Epithelial cell of proximal tubule (primary cell): ENCODE results near the gene CEP97. TPM values are rescaled to one million over a fixed set of nuclear protein-coding genes. Genes with fewer than 3 reads are reported as not detected.
A peak's percentile ranks its signal among the peaks of the same experiment; 100 is the strongest.

ENCODE experiments used
- DNase-seq: peaks from one replicate; pipeline ENCODE4 v3.0.0-alpha.2; 2011; ENCODE audit warnings: low read depth
- H3K4me3 ChIP-seq: 2 replicates; pipeline ENCODE4 v1.5.1; 2011; ENCODE audit warnings: low read depth, mild to moderate bottlenecking, low read length
- CTCF ChIP-seq: conservative IDR thresholded peaks from 2 replicates; pipeline ENCODE4 v1.5.1; 2012; ENCODE audit warnings: low read depth, mild to moderate bottlenecking, low read length
- total RNA-seq: library from RNA; depleted of rRNA; stranded (reverse); fragments of >200 nt; gene quantifications from 2 replicates; pipeline ENCODE4 v1.2.3, GENCODE V29; 2015

The CEP97 gene
- total RNA-seq, 1 donor from 2014 or later, result 9.3 TPM

- TF ChIP-seq CTCF, result no peak
- DNase-seq, result no peak
- H3K4me3 ChIP-seq, result no peak overlapping the region
These were observed 56.8 kb downstream of the CEP97 start for GRCh38 chr3:101781166-101781565.

- DNase-seq, result no peak
These were observed 60.6 kb downstream of the CEP97 start for GRCh38 chr3:101784855-101785613.

GRCh38 chr3:101791778-101792177, 67.4 kb downstream of the CEP97 start:
- no peak for TF ChIP-seq CTCF
- DNase-seq, result no peak
- no peak overlapping the region for H3K4me3 ChIP-seq

More at GRCh38 chr3:101784855-101785613, 60.6 kb downstream of the CEP97 start:
- no peak overlapping the region for H3K4me3 ChIP-seq
- TF ChIP-seq CTCF, result no peak

- H3K4me3 ChIP-seq, result no peak overlapping the region
- no peak for DNase-seq
- no peak for TF ChIP-seq CTCF
These were observed 71.8 kb downstream of the CEP97 start for GRCh38 chr3:101796077-101796680.

GRCh38 chr3:101801174-101801573, 76.8 kb downstream of the CEP97 start:
- no peak for DNase-seq
- H3K4me3 ChIP-seq, result no peak overlapping the region
- no peak for TF ChIP-seq CTCF

- no peak for DNase-seq
- no peak overlapping the region for H3K4me3 ChIP-seq
- TF ChIP-seq CTCF, result no peak
These were observed 77.8 kb downstream of the CEP97 start for GRCh38 chr3:101802179-101802578.

GRCh38 chr3:101803173-101803782, 78.9 kb downstream of the CEP97 start:
- TF ChIP-seq CTCF, result peak; percentile 88
- no peak overlapping the region for H3K4me3 ChIP-seq
- DNase-seq, result no peak
